GM12865 (cell line): ENCODE data around the gene DHRS4.
A peak's percentile ranks its signal among the peaks of the same experiment; 100 is the strongest.
"Not testable (repeated sequence)": the region's sequence is repeated elsewhere in the genome, so short reads cannot be mapped to it uniquely, and the experiment has no call there.

Experiments used
- DNase-seq: peaks from one replicate; pipeline ENCODE4 v3.0.0; 2010; ENCODE audit warnings: low read depth
- H3K4me3 ChIP-seq: 2 replicates; pipeline ENCODE4 v1.5.1; 2011; ENCODE audit warnings: mild to moderate bottlenecking, low read depth, low read length, control low read depth
- TF ChIP-seq, protein P1 (sequence below): IDR thresholded peaks from 2 replicates; pipeline ENCODE4 v1.5.1; 2011; ENCODE audit warnings: low read length, control low read depth, low read depth, inconsistent platforms; ENCODE audit not compliant: insufficient read depth; ENCODE audit errors: missing control alignments

Gene DHRS4

DNA sequence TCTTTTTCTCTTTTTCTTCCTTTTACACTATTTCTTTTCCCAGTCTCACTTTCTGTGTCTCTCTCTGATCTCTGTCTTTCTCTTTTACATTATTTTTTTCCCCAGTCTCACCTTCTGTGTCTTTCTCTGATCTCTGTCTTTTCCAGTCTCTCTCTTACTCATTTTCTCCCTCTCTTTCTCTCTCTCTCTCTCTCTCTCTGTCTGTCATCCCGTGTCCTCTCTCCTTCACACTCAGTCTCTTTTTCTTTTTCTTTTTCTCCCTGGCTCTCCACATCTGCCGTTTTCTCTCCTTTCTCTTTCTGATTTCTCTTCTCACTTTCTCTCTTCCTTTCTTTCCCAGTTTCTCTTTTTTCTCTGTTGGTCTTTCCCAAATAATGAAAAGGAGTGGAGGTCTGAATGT is 57.5 kb downstream of the DHRS4 start:
- DNase-seq = no peak
- H3K4me3 ChIP-seq = no peak overlapping the region
- TF ChIP-seq, protein P1, sequence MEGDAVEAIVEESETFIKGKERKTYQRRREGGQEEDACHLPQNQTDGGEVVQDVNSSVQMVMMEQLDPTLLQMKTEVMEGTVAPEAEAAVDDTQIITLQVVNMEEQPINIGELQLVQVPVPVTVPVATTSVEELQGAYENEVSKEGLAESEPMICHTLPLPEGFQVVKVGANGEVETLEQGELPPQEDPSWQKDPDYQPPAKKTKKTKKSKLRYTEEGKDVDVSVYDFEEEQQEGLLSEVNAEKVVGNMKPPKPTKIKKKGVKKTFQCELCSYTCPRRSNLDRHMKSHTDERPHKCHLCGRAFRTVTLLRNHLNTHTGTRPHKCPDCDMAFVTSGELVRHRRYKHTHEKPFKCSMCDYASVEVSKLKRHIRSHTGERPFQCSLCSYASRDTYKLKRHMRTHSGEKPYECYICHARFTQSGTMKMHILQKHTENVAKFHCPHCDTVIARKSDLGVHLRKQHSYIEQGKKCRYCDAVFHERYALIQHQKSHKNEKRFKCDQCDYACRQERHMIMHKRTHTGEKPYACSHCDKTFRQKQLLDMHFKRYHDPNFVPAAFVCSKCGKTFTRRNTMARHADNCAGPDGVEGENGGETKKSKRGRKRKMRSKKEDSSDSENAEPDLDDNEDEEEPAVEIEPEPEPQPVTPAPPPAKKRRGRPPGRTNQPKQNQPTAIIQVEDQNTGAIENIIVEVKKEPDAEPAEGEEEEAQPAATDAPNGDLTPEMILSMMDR = no peak

DNA sequence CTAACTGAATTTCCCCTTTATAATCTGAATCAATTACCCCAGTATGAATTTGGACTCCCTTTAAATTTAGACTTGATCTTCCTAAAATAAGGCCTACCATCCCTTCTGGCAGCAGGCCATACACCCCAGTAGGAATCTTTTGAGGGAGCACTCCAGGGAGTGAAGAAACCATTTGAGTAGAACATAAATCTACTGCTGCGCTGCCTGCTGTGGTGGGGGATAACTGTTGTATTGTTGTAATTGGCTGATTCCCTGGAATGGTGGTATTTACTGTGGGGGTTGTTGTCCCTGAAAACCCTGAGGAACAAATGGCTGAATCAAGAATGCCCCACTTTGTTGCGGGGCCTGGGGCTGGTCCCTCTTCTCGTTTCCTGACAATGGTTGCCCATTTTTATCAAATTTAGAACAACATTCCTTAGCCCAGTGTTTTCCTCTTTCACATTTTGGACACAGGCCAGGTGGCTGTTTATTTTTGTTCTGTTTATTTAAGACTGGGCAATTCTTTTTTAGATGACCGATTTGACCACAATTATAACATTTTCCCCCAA is 59.2 kb downstream of the DHRS4 start:
- H3K4me3 ChIP-seq = not testable (repeated sequence)

DNA sequence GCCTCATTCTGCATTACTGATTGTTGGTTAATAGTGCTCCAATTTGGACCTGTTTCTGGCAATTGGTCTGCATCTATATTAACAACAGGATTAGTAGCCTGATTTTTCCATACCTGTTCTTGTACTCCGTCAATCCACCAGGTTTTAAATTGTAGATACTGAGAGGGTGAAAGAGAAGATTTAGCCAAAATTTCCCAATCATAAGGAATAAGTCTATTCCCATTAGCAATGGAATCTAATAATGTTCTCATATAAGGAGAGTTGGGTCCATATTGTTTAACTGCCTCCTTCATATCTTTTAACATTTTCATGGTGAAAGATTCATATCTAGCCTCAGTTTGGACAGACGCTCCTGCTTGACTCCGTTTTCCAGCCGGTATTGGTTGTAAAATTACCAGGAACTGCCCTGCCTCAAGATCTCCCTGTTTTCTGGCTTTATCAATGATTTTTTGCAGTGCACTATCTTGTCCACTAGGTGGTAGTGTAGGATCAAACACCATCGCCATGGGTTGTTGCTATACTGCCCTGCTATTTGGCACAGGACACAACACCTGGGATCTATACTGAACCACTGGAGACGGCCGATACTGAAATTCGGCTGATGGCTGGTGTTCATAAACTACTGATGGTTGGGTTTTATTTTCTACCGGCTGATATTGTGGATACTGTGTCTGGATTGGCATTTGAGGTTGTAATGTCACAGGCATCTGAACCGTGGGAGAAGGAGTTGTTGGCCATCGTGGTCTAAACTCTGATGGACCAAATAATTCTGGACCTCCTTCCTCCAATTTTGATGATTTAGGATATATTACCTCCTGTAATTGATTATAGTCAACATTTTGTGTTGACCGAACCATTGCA is 60.3 kb downstream of the DHRS4 start:
- DNase-seq = peak; percentile 80
- no peak overlapping the region for H3K4me3 ChIP-seq
- TF ChIP-seq, protein P1 = peak; percentile 87

More for the DNA sequence above, 59.2 kb downstream of the DHRS4 start:
- not testable (repeated sequence) for DNase-seq

DNA sequence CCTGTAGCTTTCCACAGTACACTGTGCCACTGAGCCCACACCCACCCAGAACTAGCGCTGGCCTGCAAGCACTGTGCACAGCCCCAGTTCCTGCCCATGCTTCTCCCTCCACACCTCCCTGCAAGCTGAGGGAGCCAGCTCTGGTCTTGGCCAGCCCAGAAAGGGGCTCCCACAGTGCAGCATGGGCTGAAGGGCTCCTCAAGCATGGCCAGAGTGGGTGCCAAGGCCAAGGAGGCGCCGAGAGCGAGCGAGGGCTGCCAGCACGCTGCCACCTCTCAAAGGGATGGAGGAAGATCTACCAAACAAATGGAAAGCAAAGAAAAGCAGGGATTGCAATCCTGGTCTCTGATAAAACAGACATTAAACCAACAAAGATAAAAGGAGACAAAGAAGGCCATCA is 62.2 kb downstream of the DHRS4 start:
- DNase-seq = not testable (repeated sequence)

More for the DNA sequence above, 62.2 kb downstream of the DHRS4 start:
- H3K4me3 ChIP-seq = not testable (repeated sequence)
